ENCODE data around the gene SLC7A1. TPM values are rescaled to one million over a fixed set of nuclear protein-coding genes. Genes with fewer than 3 reads are reported as not detected.

SLC7A1 gene
- total RNA-seq, 1 donor from 2014 or later = 31.9 TPM

DNA sequence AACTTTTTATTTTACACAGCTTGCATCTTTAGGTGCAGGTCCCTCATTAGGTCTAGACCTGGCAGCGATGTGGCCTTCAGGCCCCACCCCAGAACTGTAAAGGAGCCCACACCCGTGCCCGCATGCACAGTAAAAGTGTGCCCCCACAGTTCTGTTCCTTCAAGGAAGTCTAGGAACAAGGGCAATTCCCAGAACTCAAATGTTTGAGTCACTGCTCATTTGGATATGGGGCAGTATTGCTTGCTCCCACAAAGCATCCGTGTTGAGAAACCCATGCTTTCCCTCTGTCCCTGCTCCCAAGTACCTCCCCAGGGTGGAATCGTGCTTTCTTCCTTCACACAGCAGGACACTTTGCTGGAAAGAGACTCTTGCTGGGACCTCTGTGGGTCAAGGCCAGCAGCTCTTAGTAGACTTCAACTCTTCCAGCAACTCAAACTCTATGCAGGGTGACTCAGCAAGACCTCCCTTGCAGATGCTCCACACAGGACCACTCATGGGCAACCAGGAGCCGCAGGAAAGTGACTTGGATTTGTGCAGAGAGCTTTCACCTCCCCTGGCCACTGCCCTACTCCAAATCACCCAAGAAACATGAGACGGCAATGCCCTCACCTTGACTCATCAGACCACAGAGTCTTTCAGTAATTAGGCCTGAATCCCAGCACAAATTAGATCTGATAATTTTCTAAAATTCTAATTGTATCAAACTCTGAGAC, 12.3 kb downstream of the SLC7A1 start:
- no peak for DNase-seq (ENCODE audit: low spot score)

DNA sequence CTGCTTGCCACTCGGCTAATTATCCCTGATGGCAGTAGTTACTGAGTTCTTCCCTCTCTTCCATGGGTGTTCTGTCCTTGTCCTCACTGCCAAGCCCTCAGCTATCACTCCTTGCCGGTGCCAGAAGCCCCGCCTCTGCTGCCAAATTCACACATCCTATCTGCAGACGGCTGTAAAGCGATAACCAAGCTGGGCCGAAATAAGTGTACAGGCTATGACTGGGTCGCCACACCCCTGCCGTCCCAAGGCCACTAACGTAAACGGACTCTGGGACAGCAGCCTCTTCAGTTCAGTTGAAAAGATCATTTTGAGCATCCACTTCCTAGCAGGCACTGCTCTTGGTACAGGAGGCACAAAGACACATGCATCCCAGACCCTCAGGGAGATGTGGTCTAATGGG, 13.3 kb downstream of the SLC7A1 start:
- DNase-seq (ENCODE audit: low spot score) = no peak

DNA sequence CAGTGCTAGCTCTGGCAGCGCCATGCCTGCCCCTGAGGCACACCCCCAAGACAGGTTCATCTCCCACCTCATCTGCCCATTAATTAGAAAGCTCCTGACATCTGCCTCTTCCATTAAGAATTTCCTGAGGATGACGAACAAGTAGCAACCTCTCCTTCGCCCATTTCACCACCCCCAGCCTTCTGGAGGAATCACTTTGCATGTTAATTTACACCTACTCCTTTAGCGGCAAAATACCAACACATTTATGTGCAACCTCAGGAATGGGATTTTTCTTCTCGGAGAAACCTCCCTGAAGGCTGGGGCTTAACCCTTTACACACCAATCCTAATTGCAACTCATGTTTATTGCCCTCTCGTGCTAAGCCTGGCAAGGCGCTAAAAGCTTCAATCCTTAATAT, 13.8 kb downstream of the SLC7A1 start:
- DNase-seq (ENCODE audit: low spot score) = no peak

DNA sequence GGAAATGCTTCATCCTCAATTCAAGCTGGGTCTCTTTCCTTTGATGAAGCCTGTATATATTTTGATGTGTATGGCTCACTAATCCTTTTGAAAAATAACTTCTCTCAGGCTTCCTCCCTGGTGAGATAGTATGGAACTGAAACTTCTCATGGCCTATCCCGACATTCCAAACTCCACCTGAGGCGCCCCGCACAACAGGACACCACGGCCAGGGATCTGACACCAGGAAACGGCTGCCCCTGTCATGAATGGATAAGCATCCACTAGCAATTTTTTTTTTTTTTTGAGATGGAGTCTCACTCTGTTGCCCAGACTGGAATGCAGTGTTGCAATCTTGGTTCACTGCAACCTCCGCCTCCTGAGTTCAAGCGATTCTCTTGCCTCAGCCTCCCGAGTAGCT, 16.4 kb downstream of the SLC7A1 start:
- no peak for DNase-seq (ENCODE audit: low spot score)

DNA sequence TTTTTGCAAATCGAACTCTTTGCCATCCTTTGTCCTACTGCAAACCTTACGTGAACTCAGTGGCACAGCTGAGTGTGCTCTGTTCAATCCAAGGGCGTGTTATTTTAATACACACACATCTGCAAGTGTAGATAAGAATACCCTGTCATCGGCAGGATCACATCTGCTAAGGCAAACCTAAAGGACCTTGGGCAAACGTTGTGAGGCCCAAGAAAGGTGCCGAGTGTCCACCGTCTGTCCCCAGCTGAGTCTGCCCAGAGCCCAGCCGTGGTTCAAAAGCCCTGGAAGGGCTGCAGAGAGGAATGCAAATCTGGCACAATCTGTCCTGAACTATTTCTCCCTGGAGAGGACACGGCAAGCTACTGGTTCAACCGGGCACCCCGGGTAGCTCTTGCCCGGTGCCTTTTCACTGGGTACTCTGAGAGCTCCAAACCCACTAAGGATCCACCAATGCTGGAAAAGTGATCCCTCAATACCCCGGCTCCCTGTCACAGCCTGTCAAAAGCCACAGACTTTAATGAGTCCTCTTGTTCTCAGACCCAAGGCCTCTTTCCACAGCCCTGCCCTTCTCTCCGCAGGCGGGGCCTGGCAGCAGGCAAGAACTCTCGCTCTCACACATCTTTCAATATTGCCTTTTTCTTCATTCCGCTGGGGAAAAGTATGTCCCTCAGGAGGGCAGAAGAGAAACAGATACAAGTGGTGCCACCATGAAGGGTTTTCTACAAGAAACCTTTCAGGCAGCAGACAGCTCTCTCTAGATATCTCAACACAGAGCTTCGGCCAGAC, 17.0 kb downstream of the SLC7A1 start:
- no peak for DNase-seq (ENCODE audit: low spot score)

DNA sequence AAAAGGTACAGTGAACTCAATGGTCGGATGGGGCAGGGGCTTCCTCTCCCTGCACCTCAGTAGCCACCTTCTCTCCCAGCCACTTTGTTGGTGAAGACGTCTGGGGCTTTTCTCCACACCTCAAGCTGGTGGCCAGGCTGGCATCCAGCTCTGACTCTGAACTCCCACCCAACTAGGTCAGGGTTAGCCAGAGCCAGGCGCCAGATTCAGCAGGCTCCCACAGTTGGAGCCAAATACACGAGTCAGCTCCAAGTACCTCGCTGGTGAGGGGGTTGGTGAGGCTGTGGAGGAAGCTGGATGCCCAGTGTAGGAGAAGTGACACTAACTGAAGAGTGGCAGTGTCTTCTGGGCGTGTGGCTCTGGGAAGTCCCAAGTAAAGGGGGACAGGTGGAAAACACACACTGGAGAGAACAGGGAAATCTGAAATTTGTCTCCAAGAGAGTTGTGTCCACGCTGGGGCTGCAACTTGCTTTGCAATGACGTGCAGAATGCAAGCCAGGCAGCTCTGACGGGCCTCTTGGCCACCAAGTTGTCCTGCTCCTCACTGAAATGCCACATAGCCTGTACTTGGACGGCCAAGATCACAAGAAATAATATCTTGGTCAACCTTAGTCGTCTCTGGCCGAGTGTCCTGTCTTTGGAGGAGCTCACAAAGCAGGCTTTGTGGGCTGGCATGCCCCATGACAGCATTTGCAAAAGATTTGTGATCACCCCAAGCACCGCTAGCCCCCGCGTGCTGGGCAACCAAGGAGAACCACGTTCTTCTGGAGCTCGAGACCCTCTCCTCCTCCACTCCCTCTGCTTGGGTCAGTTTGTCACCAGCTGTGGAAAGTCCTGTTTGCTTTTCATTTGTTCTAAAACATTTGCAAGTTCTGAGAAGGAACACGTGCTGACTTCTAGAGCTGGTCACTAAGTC, 18.1 kb downstream of the SLC7A1 start:
- DNase-seq (ENCODE audit: low spot score) = no peak

DNA sequence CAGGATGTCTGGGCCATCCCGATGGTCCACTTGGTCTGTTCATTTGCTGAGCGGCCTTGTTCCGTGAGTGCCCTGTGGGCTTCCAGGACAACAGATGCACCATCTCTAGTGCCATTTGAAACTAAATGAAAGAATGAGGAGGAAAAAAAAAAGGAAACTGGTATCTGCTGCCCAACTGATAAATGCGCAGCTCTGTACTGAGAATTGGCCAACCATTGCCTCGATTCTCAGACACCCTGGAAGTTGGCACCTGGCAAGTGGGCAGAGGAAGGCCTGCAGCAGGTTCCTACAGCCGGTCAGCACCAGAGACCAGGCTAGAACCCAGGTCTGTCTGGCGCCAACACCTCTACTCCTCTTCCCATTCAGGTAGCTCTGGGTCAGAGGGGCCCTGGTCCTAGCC, 18.9 kb downstream of the SLC7A1 start:
- no peak for DNase-seq (ENCODE audit: low spot score)

DNA sequence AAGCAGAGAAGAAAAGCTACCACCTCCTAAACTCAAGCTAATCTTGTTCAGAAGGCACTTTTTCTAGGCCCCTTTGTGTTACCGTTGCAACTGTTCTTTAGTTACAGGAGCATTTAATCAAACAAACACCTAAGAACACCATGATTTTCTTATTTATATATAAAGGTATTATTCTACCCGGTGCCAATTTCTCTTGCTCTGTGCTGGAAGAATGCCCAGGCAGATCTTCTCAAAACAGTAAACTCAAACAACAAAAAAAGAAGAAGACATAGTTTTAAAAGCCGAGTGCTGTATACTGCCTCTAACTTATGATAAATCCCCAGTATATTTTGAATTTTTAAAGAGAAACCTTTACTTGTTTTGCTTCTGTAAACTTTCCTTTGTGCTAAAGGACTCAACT, 20.4 kb downstream of the SLC7A1 start:
- DNase-seq (ENCODE audit: low spot score) = no peak

DNA sequence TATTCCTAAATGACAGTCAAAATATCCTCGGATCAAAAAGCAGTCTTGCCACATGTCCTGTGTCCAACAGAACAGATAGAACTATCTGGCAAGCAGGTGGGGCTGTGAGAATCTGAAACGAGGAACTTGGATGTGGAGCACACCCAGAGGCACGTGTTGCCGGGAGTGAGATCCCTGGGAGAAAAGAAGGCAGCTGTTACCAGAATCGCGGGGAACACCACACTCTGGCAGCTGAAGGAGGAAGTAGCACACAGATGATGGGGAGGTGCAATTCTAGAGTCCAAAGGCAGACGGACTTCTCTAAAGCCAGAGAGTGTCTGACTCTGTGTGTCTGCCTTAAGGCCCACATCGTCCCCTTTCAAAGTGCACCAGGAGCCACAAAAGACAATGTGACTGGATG, 22.3 kb downstream of the SLC7A1 start:
- DNase-seq (ENCODE audit: low spot score) = no peak

DNA sequence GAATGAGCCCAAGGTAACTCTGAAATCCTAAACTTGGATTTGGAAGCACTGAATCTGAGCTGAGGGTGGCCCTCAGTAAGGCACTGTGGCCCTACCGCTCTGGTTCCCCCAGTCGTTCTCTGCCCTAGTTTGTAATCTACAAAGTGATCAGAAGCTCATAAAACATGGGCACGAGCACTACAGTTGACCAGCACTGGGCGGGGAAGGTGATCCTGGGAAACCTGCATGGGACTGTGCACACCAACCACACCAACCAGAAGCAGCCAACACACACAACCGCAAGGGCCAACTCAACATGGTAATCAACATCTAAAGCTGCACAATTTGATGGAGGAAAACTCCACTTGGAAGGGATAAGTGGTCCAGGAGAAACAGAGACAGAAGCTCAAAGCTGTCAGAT, 22.9 kb downstream of the SLC7A1 start:
- no peak for DNase-seq (ENCODE audit: low spot score)

DNA sequence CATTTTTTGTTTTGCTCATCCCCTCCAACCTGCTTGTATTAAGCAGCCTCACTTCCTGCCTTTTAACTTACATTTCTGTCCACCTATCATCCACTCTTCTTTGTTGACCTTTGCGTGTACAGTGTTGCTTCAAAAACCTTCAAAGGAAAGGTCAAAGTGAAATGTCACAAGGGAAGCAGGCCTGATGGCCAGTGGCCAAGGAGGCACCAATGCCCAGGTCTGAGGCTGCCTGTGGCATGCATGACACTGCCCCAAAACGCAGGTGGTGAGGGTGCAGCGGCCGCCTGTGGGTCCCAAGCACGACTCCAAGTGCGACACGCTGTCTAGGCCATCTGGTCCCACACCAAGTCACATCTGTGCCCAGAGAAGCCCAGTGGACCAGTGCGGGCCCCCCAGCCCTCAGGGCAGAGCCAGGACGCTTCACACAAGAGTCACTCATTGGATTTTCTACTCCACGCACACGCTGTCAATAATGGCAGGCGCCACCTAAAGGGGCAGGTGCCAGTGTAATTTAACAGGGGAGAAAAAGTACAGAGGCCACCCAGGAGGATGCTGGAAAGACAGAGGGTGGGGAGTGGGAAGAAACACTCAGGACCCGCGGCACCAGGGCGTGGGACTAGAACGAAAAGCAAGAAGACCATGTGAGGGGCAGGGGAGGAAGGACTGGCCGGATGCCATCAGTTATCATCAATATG, 23.5 kb downstream of the SLC7A1 start:
- no peak for DNase-seq (ENCODE audit: low spot score)

DNA sequence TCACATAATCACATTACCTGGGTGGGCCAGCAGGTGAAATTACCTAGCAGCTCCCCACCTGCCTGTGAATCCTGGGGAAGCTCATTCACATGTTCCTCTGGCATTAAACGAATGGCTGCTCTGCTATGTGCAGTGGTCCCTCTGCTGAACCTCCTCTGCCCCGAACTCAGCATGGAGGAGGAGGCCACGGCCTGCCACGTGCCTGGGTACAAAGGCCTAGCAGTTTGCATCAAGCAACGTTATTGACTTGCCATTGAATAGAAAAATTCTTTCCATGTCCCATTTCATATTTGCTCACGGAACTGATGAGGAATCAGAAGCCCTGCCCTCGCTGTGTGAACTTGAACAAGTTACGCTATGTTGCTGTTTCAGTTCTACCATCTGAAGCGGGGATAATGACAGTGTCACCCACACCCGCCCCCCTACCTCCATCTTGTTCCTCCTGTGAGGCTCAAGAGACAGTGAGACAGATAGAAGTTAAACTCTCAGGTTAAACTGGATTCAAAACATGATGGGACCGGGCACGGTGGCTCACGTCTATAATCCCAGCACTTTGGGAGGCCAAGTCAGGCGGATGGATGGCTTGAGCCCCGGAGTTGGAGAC, 25.3 kb downstream of the SLC7A1 start:
- DNase-seq (ENCODE audit: low spot score) = no peak

DNA sequence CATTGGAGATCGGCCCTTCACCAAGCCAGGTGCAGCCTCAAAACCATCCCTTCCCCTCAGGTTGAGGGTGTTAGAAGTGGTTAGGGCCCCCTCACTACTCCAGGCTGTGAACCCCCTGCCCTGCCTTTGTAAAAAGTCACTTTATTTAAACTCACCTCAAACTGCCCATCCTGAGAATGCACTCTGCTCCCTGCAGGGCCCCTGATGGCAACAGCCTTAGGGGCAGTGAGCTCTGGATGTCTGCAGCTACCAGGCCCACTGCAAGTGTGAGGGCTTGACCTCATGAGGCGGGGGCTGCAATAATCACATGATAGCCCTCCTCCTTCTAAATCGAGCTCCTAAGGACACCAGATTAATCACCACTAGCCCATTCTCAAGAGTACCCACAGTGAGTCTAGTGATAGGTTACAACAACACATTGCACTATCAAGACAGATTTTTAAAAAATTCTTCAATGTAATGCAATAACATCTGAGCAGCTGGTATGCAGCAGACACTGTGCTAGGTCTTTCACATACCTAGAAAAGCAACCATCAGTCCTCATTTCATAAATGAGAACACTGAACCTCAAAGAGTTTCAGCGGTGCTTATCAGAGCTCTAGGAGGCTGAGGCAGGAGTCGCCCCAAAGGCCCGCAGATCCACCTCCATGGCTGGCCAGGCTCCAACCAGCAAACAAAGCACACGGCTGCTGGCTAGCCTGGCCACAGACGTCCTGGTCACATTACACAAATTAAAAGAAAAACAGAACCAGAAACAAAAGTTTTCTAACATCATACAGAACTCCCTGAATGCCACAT, 26.0 kb downstream of the SLC7A1 start:
- no peak for DNase-seq (ENCODE audit: low spot score)

DNA sequence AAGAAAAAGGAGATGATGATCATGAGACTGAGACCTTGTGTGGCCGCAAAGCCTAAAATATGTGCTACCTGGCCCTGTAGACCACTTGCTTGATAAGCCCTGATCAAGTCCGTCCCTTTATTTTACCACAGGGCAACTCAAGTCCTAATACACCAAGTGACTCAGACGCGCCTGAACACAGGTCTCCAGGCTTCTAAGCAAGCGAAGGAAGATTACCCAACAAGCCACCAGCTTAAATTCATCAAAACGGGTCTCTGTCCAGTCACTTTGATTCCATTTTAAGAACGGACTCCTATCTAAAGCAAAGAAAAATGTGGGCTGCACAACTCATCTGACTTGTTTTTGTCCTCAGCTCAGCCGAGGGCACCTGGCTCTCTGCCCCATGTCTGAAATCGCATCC, 26.8 kb downstream of the SLC7A1 start:
- no peak for DNase-seq (ENCODE audit: low spot score)

DNA sequence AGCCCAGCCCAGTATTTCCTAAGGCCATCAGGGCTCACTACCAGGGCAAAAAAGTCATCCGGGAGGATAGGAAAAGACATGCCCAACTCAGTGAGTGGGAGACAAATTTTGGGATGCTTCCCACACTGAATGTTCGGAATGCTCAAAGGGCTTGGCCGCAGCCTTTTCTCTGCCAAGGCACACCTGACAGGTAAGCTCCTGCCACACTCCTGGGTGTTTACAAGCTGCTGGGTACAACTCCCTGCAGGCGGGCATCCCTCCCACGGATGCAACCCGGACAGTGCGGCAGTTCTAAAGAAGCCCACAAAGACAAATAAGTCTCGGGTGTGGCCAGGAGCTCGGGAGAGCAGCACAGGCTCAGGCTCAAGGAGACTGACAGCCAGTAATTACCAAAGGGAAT, 28.1 kb downstream of the SLC7A1 start:
- no peak for DNase-seq (ENCODE audit: low spot score)

DNA sequence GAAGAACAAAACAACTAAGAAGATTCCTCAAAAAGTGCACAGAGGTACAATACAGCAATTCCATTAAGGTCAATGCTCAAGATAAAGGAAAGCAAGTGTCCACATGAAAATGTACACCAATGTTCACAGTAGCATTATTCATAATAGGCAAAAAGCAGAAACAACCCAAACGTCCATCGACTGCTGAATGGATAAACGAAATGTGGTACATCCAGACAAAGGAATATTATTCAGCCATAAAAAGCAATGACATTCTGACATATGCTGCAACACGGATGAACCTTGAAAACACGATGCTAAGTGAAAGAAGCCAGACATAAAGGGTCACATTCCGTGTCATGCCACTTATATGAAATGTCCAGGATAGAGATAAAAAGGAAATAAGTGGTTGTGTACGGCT, 29.3 kb downstream of the SLC7A1 start:
- DNase-seq (ENCODE audit: low spot score) = no peak

DNA sequence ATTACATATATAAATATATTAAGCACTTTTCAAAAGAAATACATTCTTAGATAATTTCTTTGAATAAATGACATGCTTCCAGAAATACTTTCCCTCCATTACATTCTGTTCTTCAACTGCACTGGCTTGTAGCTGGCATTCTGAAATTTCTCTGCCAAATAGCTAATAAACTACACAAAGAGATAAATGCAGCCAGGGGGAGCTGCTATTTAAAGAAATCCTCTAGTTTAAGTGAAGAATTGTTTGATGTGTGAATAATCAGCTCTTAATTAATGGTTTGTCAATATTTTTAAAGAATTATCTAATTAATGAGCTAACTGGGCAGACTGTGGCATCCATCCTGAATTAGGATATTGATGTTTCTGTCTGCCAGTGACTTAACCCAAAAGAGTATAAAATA, 30.7 kb downstream of the SLC7A1 start:
- DNase-seq (ENCODE audit: low spot score) = no peak

DNA sequence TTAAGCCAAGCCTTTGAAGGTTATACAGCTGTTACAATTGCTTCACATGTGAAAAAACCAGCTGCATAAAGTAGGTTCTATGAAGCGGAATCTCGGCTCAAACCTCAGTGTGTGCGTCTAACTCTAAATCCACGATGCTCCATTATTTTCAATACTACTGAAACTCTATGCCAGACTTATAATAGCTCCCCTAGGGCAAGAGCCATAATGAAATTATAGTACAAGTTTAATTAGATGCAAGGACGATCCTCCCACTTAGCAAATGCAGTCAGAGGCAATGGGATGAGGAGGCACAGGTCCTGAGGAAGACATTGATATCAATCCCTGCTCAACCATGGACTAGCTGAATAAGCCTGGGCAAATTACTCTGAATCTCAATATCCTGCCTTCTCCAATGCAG, 31.1 kb downstream of the SLC7A1 start:
- no peak for DNase-seq (ENCODE audit: low spot score)

DNA sequence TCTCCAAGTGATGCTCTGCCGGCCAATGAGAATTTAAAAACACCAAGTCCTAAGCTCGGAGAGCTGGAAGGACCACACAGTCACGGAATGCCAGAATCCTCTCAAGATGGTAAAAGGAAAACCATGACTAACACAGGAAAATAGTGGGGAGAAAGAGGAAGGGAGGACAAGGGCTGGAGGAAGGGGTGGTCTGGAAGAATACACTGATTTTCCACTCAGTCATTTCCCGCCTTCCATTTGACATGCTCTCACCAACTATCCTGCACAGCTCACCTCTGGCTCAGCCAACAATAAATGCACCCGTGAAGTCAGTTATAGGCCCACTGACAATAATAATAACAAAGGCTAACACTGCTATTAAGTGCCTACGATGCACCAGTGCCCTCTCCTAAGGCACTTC, 31.5 kb downstream of the SLC7A1 start:
- no peak for DNase-seq (ENCODE audit: low spot score)

DNA sequence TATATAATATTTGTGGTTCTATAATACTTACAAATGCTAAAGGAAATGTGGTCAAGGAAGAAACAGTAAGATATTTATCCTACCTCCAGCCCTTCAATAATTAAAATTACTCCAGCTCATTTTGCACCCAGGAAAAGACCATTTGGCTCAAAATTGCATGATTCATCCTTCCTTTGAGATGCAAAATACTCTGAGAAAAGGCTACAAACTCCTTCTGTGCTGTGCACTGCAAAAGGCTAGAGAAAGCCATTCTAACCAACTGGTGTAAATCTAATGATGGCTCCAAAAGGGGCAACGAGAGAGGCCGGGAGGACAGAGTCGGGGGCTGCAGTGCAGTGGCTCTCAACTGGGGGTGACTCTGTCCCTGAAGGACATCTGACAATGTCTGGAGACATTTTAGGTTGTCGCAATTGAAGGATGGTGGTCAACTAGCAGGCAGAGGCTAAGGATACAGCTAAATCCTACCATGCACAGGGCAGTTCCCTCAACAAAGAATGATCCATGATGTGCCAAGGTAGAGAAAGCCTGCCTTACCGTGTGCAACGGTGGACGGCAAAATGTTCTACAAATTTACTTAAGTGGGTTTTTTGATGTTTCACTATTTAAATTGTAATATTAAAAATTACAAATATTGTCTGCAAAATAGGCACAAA, 32.6 kb downstream of the SLC7A1 start:
- no peak for DNase-seq (ENCODE audit: low spot score)
